ENCODE measurements around the gene IL11.
A peak's percentile ranks its signal among the peaks of the same experiment; 100 is the strongest.
"Not testable (repeated sequence)": the region's sequence is repeated elsewhere in the genome, so short reads cannot be mapped to it uniquely, and the experiment has no call there.

IL11 gene

GRCh38 chr19:55370305-55370988, at the start of gene IL11:
Gene IL11 (minus strand): TSS chr19:55370463. CDS start chr19:55370310, 153 bp downstream.
- DNase-seq, result no peak

- no peak for DNase-seq
These were observed 49.5 kb upstream of the IL11 start for GRCh38 chr19:55419624-55420236.

- no peak for DNase-seq
These were observed 48.8 kb upstream of the IL11 start for GRCh38 chr19:55419103-55419502.

GRCh38 chr19:55418185-55418584, 47.9 kb upstream of the IL11 start:
- DNase-seq, result peak; percentile 75 to 88

GRCh38 chr19:55410168-55410567, 39.9 kb upstream of the IL11 start:
- no peak for DNase-seq

GRCh38 chr19:55409179-55409578, 38.9 kb upstream of the IL11 start:
- not testable (repeated sequence) for DNase-seq

- no peak for DNase-seq
These were observed 38.2 kb upstream of the IL11 start for GRCh38 chr19:55408533-55408872.

GRCh38 chr19:55407800-55408532, 37.7 kb upstream of the IL11 start:
- peak; percentile 99 to 100 for DNase-seq

GRCh38 chr19:55407550-55407799, 37.2 kb upstream of the IL11 start, which contains the start of gene UBE2S:
Gene UBE2S (minus strand): TSS chr19:55407788. CDS start chr19:55407589, 199 bp downstream.
- not testable (repeated sequence) for DNase-seq

- DNase-seq, result peak in 1 of 2 experiments; percentile 55
These were observed 36.7 kb upstream of the IL11 start for GRCh38 chr19:55406826-55407549.

GRCh38 chr19:55406091-55406825, 36.0 kb upstream of the IL11 start:
- DNase-seq, result no peak

- no peak for DNase-seq
These were observed 35.4 kb upstream of the IL11 start for GRCh38 chr19:55405638-55406037.

GRCh38 chr19:55402509-55402908, 32.2 kb upstream of the IL11 start:
- no peak for DNase-seq

- not testable (repeated sequence) for DNase-seq
These were observed 31.1 kb upstream of the IL11 start for GRCh38 chr19:55401390-55401789.

- DNase-seq, result no peak
These were observed 30.2 kb upstream of the IL11 start for GRCh38 chr19:55400281-55401087.

- DNase-seq, result no peak
These were observed 28.1 kb upstream of the IL11 start for GRCh38 chr19:55398200-55398925.

- no peak for DNase-seq
These were observed 22.8 kb upstream of the IL11 start for GRCh38 chr19:55392820-55393761.

GRCh38 chr19:55391702-55392615, 21.7 kb upstream of the IL11 start:
- DNase-seq, result no peak

GRCh38 chr19:55391191-55391670, 21.0 kb upstream of the IL11 start:
- DNase-seq, result no peak
